GM19438 (cell line): ENCODE data around the gene IL36G.
A peak's percentile ranks its signal among the peaks of the same experiment; 100 is the strongest.
"Not testable (repeated sequence)": the region's sequence is repeated elsewhere in the genome, so short reads cannot be mapped to it uniquely, and the experiment has no call there.

Source experiments
- ATAC-seq: cut with Tn5 transposase; IDR thresholded peaks from one replicate; pipeline ENCODE4 v1.9.1; 2021; ENCODE audit warnings: low read depth; ENCODE audit not compliant: unreplicated experiment

IL36G gene

DNA sequence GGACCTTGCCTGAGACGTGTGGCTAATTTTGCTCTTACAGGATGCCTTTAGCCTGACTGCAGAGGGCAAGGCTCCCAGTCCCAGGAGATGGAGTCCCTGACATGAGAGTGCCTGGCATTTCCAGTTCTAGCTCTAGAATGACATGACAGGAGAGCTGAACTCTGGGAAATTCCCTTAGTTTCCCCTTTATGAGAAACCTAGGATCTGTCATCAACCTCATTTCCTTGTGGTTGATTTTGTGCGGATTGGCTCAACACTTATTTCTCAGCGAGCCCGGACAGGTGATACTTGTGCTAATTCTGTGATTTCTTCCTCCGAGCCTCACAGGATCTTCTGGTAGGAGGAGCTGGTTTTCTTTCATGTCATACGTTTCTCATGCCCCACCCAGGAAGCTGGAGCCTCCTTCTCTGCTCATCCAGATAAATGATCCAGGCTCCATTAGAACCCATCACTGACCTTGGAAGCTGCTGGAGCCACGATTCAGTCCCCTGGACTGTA lies at the start of gene IL36G:
Gene IL36G (plus strand): TSS at position 448 of the 498 bp plus-strand sequence. CDS start 633 bp downstream, outside the sequence.
- no peak for ATAC-seq

DNA sequence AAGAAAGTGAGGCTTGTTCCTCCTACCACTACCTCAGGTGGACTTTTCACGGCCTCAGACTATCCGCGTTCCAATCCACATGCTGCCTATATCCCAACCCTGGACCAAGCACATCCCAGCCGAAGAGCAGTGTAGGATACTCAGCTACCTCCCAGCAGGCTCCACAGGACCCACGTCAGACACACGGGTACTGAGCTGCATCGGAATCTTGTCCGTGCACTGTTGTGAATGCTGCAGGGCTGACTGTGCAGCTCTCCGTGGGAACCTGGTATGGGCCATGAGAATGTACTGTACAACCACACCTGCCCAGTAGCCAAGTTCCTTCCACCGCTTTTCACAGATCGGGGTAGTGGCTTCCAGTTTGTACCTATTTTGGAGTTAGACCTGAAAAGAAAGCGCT lies 44.5 kb upstream of the IL36G start:
- no peak for ATAC-seq

DNA sequence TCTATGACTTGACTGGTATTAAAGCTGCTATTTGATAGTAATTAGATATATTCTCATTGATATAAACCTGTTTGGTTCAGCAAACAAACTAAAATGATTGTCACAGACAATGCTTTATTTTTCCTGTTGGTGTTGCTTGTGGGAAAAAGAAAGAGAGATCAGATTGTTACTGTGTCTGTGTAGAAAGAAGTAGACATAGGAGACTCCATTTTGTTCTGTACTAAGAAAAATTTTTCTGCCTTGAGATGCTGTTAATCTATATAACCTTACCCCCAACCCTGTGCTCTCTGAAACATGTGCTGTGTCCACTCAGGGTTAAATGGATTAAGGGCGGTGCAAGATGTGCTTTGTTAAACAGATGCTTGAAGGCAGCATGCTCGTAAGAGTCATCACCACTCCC lies 43.7 kb upstream of the IL36G start:
- ATAC-seq: not testable (repeated sequence)

DNA sequence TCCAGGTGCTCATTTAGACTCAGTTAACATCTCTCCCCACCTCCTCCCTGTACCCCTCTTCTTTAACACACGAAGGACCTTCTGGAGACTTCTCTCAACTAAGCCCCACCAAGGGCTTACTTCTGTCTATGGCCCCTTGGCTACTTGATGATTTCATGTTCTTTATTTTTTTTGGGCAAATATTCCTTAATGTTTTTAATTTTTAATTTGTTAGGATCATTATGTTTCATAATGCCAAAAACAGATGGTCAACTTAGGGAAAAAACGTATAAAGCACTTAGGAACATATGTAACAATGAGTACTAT lies 40.9 kb upstream of the IL36G start:
- ATAC-seq: no peak

DNA sequence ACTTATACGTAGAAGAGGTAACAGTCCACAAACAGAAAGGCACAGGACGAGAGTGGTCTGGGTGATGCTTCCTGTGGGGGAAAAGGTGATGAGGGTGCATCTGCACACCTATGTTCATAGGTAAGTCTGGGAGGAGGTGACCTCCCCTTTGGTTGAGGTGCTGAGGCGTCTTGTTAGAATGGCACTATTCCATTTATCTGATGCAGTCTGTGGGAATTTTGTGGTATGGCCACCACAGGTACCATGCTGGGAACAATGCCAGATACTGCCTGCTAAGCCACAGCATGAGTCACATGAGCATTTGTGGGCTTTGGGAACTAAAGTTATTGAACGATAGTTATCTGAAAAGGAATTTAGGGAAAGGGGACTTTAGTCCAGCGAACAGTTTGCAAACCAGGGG lies 38.9 kb upstream of the IL36G start:
- ATAC-seq: no peak

DNA sequence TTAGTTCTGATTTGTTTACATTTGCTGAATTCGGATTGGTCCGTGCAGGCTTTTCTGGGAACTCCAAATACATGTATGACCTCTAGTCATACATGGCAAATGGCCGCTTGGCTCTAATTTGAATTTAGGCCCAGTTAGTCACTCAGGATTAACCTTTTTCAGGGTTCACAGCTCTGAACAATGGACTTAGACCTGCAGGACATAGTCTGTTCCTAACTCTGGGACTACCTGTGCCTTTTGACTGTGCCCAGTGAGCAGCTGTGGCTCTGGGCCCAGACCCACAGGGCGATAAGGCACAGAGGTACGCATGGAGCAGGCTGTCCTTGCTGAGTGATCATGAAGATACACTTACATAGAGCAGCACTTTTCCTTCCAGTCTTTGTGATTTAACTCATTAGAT lies 38.4 kb upstream of the IL36G start:
- ATAC-seq: no peak

DNA sequence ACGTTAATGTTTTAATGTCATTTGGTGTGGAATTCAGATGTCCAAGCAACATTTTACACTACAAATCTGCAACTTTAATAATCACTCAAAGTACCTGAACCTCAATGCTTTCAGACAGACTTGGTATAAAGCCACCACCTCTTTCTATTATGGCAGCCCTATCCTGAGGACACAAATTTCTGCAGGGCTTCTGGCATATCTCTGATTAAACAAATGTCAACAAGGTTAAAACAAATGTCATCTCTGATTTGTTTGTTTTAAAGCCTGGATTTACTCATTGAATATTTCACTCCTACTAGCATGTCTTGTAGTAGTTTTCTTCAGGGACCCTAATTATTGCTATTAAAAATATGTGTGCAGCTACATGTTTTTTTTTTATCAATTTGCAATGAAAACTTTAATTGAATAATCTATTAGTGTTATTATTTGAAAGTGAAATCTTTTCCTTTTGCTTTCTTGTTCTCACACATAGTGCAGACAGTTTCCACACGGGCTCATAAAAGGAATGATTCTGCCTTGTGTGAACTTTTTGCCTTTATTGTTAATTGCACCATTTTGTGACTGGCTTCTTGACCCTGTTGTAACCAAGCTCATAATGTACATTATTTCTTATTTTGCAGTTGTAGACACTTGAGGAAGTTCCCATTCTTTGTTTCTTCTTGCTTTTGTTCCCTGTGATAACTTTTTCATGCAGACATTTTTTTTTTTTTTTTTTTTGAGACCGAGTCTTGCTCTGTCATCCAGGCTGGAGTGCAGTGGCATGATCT lies 36.8 kb upstream of the IL36G start:
- ATAC-seq: no peak

DNA sequence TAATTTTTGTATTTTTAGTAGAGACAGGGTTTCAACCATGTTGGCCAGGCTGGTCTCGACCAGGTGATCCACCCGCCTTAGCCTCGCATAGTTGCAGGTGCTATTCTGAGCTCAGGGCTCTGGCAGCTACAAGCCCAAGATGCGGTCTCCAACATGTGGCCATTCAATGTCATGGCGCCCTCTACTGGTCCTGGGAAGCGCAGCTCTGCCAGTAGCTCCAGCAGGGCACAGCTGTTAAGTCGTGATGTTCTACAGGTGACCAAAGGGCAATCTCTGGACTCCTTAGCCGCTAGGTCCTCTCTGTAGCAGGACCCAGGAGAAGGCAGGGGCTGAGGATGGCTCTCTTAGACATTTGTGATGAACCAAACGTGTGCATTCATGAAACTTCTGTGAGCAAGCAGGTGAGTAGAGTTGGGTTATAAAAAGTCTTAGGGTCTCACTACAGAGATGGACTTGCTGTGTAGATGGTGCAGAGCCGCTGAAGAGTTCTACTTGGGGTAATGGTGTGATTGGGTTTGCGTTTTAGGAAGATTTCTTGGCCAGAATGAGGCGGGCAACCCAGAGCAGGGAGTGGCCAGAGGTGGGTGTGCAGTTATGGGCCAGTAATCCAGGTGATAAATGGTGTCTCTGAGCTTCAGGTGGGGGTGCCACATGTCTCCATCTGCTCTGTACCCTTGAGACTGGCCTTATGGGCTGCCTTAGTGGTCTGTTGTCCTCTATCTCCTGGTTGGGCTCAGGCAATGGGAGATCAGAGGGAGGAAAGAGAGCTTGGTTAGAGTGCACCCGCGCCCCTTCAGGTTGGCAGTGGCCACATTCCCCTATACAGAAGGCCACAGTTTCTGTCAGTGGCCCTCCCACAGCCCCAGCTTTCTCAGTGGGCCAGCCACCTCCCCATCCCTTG lies 35.8 kb upstream of the IL36G start:
- ATAC-seq: peak; percentile 91

DNA sequence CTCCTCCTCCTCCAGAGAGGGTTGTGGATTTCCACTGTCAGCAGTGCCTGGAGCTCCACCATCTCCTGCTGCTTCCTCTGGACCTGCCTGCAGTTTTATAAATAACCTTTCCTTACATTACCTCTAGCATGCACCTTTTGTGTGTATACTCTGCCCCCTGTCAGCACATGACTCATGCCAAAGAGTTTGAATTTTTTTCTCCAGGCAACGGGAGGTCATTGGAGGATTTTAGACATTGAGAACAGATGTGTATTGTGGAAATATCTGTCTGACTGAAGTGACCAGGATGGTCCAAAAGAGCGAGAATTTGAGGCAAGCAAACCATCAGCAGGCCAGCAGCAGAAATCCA lies 35.2 kb upstream of the IL36G start:
- ATAC-seq: no peak

DNA sequence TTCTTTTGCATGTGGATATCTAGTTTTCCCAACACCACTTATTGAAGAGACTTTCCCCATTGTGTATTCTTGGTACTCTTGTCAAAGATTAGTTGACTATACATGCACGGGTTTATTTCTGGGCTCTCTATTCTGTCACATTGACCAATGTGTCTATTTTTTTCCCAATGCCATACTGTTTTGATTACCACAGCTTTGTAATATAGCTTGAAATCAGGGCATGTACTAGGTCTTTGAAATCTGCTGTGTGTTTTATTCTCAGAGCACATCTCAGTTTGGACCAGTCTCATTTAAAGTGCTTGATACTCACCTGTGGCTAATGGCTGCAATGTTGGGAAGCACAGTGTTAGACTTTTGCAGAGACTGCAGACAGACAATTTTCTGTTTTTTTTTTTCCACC lies 32.8 kb upstream of the IL36G start:
- no peak for ATAC-seq

DNA sequence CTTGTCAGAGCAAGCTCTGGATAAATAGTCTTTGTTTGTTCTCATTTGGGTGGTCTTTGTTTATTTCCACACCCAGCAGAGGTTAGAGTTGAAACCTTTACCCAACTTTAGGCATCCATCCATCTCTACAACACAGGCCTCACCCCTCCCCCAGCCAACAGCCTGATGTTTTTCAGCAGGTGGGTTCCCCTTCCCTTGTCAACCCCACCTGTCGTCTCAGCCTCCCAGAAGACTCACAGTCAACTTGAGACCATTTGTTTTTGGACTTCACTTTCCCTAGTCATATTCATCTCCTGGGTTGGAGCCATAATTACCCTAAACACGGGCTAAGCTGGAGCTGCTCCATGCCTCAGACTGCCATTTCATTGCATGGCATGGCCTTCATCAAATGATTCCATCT lies 31.7 kb upstream of the IL36G start:
- no peak for ATAC-seq

DNA sequence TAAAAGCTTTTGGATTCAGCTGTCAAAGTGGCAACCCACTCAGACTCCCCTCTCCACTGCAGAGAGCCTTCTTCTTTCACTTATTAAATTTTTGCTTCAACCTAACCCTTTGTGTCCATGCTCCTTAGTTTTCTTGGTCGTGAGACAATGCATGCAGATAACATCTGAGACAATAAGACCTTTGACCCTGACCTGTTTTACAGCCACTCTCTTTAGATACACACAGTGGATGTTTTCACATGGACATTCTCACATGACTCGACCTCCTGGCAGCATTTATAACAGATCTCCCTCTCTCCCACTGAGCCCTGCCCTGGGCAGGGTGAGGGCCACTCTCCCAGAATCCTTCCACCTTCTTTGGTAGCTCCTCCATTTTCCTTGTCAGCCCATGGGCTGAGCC lies 30.4 kb upstream of the IL36G start:
- no peak for ATAC-seq

DNA sequence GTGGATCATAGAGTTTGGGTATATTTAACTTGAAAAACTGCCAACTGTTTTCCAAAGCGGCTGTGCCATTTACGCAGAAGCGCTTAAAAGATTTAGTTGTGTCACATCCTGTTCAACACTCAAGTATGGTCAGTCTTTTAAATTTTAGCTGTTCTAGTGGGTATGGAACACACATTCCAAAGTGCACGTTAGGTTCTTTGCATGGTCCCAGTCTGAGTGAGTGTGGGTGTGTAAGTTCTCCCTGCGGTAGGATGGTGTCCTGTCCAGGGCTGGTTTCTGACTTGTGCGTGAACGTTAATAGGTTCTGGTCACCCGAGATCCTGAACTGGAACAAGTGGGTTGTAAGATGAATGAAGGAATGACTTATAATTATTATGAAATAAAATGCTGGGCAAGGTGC lies 28.4 kb upstream of the IL36G start:
- no peak for ATAC-seq

DNA sequence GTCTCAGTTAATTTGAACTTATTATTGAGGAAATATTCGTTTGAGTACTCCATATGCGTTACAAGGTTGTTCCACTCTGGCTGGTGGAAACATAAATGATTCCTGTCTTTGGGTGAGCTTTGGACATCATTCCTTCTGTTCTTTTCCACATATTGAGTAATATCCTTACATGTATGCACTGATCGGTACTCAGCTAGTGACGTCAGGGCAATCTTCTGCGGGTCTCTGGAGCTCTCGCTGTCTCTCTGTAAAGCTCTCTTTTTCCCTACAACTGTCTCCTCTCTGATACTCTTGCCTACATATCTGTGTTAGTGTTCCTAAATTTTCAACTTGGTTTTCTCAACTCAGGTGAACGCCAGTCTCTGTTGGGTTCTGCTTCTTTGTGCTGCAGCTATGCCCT lies 23.4 kb upstream of the IL36G start:
- ATAC-seq: no peak

DNA sequence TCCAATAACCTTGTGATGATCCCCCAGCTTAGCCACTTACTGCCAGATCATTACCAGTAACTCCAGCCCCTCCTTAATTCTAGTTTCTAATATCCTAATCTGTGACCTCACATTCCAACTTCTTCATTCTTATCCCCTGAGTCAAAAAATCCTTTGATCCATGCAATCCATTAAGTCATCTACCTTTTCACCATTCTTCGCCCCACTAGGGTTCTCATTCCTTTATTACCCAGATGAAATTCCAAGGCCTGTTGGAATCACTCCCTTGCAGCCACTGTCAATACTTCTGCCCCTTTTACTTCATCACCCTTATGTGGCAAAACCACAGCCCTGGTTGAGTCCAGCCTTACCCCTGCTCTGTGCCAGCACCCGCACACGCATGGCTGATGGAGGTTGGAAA lies 20.3 kb upstream of the IL36G start:
- no peak for ATAC-seq

DNA sequence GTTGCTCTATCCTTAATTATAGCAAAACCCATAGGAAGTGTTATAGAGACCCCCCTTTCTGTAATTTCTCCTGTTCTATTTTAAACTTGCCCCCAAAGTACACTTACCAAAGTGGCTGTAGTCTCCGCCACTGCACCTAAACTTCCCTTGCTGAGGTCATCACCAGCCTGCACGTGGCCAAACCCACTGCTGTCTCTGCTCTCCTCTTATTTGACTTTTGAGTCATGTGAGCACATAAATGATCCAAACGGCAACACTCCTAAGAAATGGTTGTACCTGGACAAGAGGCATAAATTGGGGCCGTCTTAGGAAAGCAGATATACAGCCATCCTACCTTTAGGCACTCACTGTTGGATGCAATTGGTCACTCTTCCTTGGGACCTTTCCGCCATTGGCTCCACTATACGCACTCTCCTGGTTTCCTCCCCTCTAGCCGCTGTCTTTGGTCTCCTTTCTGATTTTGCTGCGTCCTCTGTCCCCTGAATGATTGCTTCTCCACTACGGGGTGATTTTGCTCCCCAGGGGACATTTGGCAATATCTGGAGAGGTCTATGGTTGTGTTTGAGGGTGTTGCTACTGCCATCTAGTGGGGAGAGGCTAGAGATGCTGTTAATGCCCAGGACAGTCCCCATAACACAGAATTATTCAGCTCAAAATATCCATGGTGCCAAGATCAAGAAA lies 19.2 kb upstream of the IL36G start:
- ATAC-seq: no peak

DNA sequence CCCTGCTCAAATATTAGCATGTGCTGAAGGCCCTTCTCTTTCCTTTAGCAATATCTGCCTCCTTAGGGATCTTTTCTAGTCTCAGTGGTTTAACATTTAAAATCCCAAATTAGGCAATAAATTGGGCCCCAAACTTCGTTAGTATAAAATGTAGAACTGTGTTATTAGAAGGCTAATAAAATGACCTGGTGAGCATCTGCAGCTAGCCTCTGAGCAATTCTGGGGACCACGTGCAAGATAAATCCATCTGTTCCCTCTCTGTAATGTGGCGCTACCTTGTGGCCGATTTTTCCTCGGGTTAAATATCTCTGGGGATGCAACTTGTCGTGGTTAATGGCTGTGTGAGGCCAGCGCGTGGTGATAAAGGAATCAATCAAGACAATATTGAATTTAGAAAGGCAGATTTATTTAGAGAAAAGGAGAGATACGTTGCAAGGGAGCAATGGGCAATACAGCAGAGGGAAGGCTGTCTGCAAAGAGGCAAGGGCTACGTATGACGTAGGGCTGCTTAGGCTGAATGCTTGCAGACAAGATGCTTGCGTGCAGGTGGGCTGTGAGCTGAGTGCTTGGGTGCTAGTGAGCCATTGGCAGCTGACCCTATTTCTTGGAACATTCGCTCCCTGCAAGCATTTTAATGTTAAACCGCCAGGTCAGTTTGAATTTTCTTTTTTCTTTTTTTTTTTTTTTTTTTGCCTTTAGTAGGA lies 18.5 kb upstream of the IL36G start:
- no peak for ATAC-seq

DNA sequence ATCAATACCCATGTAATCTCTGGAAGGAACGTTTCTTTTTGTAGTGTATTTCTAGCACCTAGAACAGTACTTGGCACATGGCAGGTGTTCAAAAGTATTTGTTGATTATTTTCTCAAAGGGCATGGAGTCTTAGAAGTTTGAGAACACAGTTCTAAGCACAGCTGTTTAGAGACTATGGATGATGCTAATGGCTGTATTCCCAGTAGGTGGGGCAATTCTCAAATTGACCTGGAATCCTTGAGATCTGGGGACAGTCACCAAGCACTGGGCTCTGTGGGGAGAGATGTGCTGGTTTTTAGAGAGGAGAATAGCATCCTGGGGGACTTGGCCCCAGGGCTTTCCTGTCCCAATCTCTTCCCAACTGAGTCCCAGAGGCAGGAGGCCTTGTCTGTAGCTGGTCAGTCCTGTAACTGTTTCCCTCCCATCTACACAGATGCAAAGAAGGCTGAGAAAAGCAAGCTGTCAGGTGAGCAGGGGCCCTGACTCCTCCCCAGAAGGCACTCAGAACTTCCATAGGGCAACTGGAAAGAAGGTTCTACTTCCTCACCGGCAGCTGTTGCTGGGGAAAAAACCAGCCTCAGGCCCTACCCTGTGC lies 17.5 kb upstream of the IL36G start:
- ATAC-seq: no peak

DNA sequence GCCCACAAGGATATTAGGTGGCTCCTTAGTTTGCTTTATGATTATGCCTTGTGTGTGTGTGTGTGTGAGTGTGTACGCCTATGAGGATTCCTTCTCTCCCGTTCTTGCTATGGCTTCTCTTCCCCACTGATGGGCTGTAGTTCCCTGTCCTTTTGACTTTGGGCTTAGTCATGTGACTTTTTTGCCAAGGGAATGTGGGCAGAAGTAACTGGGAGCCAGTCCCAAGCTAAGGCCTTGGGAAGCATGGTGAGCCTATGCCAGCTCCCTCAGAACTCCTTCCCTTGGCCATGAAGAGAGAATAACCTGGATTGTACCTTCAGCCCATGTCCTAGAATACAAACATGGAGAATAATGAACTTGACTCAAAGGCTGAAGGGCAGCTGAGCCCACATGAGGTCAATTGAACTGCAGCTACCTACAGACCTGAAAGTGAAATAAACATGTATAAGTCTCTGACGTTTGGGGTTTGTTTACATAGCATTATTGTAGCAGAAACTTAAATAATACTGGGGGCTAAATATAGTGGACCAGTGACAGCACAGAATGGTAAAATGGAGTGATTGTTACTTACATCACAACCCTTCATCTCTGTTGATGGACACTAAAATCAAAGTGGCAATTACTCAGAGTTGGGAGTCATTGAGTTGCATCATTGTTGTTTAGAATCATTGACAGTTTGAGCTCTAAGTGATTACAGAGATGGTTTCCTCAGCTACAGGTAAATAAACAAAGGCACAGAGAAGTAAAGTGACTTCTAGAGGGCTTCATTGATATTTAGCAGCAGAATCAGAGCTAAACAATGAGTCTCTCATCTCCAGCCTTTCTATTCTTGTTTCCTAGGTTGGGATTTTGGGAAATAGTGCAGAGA lies 15.3 kb upstream of the IL36G start:
- ATAC-seq: no peak
